Measurements from ENCODE around the gene STK35. TPM values are rescaled to one million over a fixed set of nuclear protein-coding genes. Genes with fewer than 3 reads are reported as not detected.
A peak's percentile ranks its signal among the peaks of the same experiment; 100 is the strongest.

STK35 gene
- total and polyA plus RNA-seq, 2 of the 13 experiments (the other 11 are each of a cell fraction or from before 2014, with no cell fraction given): 27.4 to 29.8 TPM

DNA sequence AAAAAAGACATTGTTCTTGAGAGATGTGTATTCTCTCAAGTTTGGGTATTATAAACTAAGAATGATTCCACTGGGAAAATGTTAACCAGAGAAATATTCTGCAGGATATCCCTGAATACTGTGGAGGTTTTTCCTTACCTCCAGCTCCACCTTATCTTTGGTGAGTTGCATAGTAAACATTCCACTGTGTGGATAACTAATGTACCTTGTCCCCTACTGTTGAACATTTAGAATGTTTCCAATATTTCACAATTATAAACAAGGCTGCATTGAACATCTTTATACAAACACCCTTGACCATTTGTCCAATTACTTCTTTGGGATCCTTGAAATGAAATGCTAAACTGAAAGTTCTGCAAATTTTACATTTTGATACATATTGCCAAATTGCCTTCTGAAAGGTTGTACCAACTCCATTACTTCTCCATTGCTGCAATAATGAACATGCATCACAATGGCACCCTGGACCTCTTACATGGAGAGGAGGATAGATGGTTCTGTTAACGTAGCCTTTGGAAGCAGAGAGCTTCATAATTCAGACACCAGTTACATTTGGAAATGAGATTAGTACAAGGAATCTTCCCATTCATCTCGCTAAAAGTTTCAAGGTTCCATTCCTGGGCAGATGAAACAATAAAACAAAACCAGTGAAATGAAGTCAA lies 35.0 kb upstream of the STK35 start (continued):
- TF ChIP-seq, protein P1, sequence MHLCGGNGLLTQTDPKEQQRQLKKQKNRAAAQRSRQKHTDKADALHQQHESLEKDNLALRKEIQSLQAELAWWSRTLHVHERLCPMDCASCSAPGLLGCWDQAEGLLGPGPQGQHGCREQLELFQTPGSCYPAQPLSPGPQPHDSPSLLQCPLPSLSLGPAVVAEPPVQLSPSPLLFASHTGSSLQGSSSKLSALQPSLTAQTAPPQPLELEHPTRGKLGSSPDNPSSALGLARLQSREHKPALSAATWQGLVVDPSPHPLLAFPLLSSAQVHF (CRISPR knock-in tag; IDR thresholded peaks at IDR 0.05): no peak
- TF ChIP-seq, protein P2, sequence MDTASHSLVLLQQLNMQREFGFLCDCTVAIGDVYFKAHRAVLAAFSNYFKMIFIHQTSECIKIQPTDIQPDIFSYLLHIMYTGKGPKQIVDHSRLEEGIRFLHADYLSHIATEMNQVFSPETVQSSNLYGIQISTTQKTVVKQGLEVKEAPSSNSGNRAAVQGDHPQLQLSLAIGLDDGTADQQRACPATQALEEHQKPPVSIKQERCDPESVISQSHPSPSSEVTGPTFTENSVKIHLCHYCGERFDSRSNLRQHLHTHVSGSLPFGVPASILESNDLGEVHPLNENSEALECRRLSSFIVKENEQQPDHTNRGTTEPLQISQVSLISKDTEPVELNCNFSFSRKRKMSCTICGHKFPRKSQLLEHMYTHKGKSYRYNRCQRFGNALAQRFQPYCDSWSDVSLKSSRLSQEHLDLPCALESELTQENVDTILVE (CRISPR knock-in tag; IDR thresholded peaks at IDR 0.05): no peak
- no peak for TF ChIP-seq KLF9 (CRISPR knock-in tag; IDR thresholded peaks at IDR 0.05; ENCODE audit: low read depth)
- no peak for TF ChIP-seq POLR2AphosphoS5 (IDR thresholded peaks at IDR 0.05; ENCODE audit: low read depth, low read length)
- peak; percentile 100 for TF ChIP-seq FOXJ3 (CRISPR knock-in tag; IDR thresholded peaks at IDR 0.05; ENCODE audit: borderline replicate concordance)
- TF ChIP-seq ZNF556 (CRISPR knock-in tag; IDR thresholded peaks at IDR 0.05; ENCODE audit: borderline replicate concordance): no peak
- TF ChIP-seq FOXK2 (IDR thresholded peaks at IDR 0.05): peak; percentile 81
- TF ChIP-seq, protein P3, sequence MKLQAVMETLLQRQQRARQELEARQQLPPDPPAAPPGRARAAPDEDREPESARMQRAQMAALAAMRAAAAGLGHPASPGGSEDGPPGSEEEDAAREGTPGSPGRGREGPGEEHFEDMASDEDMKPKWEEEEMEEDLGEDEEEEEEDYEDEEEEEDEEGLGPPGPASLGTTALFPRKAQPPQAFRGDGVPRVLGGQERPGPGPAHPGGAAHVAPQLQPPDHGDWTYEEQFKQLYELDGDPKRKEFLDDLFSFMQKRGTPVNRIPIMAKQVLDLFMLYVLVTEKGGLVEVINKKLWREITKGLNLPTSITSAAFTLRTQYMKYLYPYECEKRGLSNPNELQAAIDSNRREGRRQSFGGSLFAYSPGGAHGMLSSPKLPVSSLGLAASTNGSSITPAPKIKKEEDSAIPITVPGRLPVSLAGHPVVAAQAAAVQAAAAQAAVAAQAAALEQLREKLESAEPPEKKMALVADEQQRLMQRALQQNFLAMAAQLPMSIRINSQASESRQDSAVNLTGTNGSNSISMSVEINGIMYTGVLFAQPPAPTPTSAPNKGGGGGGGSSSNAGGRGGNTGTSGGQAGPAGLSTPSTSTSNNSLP (IDR thresholded peaks at IDR 0.05; ENCODE audit: low read depth, low read length): peak; percentile 98
- no peak for TF ChIP-seq ZNF451 (CRISPR knock-in tag; IDR thresholded peaks at IDR 0.05)
- TF ChIP-seq TARDBP (CRISPR knock-in tag; IDR thresholded peaks at IDR 0.05): peak; percentile 82; the same call in 1 of the 2 replicates
- no peak for TF ChIP-seq ZNF17 (CRISPR knock-in tag; IDR thresholded peaks at IDR 0.05)
- TF ChIP-seq TOPORS (CRISPR knock-in tag; IDR thresholded peaks at IDR 0.05): no peak
- peak; percentile 75 for TF ChIP-seq HHEX (CRISPR knock-in tag; IDR thresholded peaks at IDR 0.05)
- TF ChIP-seq, protein P4, sequence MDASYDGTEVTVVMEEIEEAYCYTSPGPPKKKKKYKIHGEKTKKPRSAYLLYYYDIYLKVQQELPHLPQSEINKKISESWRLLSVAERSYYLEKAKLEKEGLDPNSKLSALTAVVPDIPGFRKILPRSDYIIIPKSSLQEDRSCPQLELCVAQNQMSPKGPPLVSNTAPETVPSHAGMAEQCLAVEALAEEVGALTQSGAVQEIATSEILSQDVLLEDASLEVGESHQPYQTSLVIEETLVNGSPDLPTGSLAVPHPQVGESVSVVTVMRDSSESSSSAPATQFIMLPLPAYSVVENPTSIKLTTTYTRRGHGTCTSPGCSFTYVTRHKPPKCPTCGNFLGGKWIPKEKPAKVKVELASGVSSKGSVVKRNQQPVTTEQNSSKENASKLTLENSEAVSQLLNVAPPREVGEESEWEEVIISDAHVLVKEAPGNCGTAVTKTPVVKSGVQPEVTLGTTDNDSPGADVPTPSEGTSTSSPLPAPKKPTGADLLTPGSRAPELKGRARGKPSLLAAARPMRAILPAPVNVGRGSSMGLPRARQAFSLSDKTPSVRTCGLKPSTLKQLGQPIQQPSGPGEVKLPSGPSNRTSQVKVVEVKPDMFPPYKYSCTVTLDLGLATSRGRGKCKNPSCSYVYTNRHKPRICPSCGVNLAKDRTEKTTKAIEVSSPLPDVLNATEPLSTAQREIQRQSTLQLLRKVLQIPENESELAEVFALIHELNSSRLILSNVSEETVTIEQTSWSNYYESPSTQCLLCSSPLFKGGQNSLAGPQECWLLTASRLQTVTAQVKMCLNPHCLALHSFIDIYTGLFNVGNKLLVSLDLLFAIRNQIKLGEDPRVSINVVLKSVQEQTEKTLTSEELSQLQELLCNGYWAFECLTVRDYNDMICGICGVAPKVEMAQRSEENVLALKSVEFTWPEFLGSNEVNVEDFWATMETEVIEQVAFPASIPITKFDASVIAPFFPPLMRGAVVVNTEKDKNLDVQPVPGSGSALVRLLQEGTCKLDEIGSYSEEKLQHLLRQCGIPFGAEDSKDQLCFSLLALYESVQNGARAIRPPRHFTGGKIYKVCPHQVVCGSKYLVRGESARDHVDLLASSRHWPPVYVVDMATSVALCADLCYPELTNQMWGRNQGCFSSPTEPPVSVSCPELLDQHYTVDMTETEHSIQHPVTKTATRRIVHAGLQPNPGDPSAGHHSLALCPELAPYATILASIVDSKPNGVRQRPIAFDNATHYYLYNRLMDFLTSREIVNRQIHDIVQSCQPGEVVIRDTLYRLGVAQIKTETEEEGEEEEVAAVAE (CRISPR knock-in tag; IDR thresholded peaks at IDR 0.05; ENCODE audit: borderline replicate concordance): no peak
- TF ChIP-seq TBX3 (IDR thresholded peaks at IDR 0.05; ENCODE audit: borderline replicate concordance): peak; percentile 69; the same call in 1 of the 2 replicates
- no peak for TF ChIP-seq ZNF773 (CRISPR knock-in tag; IDR thresholded peaks at IDR 0.05; ENCODE audit: borderline replicate concordance)
- no peak for TF ChIP-seq SRSF9 (IDR thresholded peaks at IDR 0.05; ENCODE audit: borderline replicate concordance, insufficient read depth, low read depth, low read length, poor library complexity, severe bottlenecking)
- 0 out of 2 replicates have a peak, but pooled peaks have one; percentile 25 for TF ChIP-seq YEATS2 (CRISPR knock-in tag; IDR thresholded peaks at IDR 0.05; ENCODE audit: borderline replicate concordance)
- no peak for TF ChIP-seq ZNF543 (CRISPR knock-in tag; IDR thresholded peaks at IDR 0.05)
- TF ChIP-seq MAFF (IDR thresholded peaks at IDR 0.05; ENCODE audit: low read depth, low read length): no peak
- TF ChIP-seq ZNF234 (CRISPR knock-in tag; conservative IDR thresholded peaks at IDR 0.05): no peak
- no peak for TF ChIP-seq MATR3 (CRISPR knock-in tag; IDR thresholded peaks at IDR 0.05)

Measured in HepG2 (cell line).